Sigmoid colon (tissue), 7 donors: ENCODE measurements around the gene ANO2. TPM values are rescaled to one million over a fixed set of nuclear protein-coding genes. Genes with fewer than 3 reads are reported as not detected.

Experiments
- DNase-seq: peaks from one replicate; pipeline ENCODE4 v3.0.0-alpha.2; 2019
- H3K27ac ChIP-seq, 4 donors: fragments of 200-600 bp; sonication (generic); one replicate each; pipeline ENCODE4 v1.5.1; 2016 to 2019; ENCODE audit warnings: mild to moderate bottlenecking in 1 of 4
- H3K27me3 ChIP-seq, 3 donors: fragments of 200-600 bp; sonication (generic); one replicate each; pipeline ENCODE4 v1.5.1; 2019; ENCODE audit warnings: mild to moderate bottlenecking in 1 of 3
- H3K36me3 ChIP-seq, 4 donors: fragments of 200-600 bp; sonication (generic); one replicate each; pipeline ENCODE4 v1.5.1; 2016 to 2019
- H3K4me1 ChIP-seq, 4 donors: fragments of 200-600 bp; sonication (generic); one replicate each; pipeline ENCODE4 v1.5.1; 2017 to 2019
- H3K4me3 ChIP-seq, 4 donors: fragments of 200-600 bp; sonication (generic); one replicate each; pipeline ENCODE4 v1.5.1; 2017 to 2019; ENCODE audit warnings: mild to moderate bottlenecking in 2 of 4, moderate library complexity in 1 of 4
- H3K9me3 ChIP-seq, 4 donors: fragments of 200-600 bp in 3 of 4; sonication (generic) in 3 of 4; one replicate each; pipeline versions ENCODE4 v1.5.1 to v1.6.1; 2013 to 2019
- EP300 ChIP-seq, 4 donors: sonication (generic); formaldehyde crosslinking; IDR thresholded peaks; one replicate each; pipeline ENCODE4 v1.6.1; 2017; ENCODE audit warnings: antibody characterized with exemption in 4 of 4
- POLR2A ChIP-seq, 2 donors: fragments of 450-650 bp; IDR thresholded peaks; one replicate each; pipeline ENCODE4 v1.6.1; 2016; ENCODE audit warnings: antibody characterized with exemption in 2 of 2, mild to moderate bottlenecking in 2 of 2, moderate library complexity in 2 of 2
- POLR2AphosphoS5 ChIP-seq, 4 donors: sonication (generic); formaldehyde crosslinking; IDR thresholded peaks; one replicate each; pipeline ENCODE4 v1.6.1; 2017; ENCODE audit warnings: antibody characterized with exemption in 4 of 4
- WGBS, 2 donors: extraction: QIAGEN DNeasy Blood & Tissue Kit; methylation state at CpG; one replicate each; pipeline ENCODE4 v1.1.7; 2013; 5-methylcytosine and 5-hydroxymethylcytosine counted together
- intact Hi-C: fragments of 100-400 bp; cut with DNase I; formaldehyde crosslinking; loops from one replicate; pipeline ENCODE4 v1.15.1; 2023
- polyA plus RNA-seq, 3 donors: library from polyadenylated mRNA; stranded (reverse); fragments of 200-250 nt; gene quantifications; one replicate each; pipeline ENCODE4 v1.2.3, GENCODE V29; 2013
- total RNA-seq, 4 donors: library from RNA; depleted of rRNA; stranded (reverse); fragments of >200 nt; gene quantifications; one replicate each; pipeline ENCODE4 v1.1.0, GENCODE V29; 2016
- TF ChIP-seq, protein P1 (sequence below), 4 experiments: fragments of 450-650 bp in 3 of 4; fragments of 200-600 bp in 1 of 4; IDR thresholded peaks; one replicate each; pipeline ENCODE4 v1.5.1; 2016 to 2019; ENCODE audit warnings: antibody characterized with exemption in 4 of 4, mild to moderate bottlenecking in 3 of 4, moderate library complexity in 2 of 4
- donor health status: healthy with polysubstance abuse.
- donor health status: Bipolar disorder and iron deficiency.
- donor health status: healthy.

Gene ANO2
- total and polyA plus RNA-seq, 7 donors: 0.46 to 4.3 (median 1.8) TPM; not detected in 1

DNA sequence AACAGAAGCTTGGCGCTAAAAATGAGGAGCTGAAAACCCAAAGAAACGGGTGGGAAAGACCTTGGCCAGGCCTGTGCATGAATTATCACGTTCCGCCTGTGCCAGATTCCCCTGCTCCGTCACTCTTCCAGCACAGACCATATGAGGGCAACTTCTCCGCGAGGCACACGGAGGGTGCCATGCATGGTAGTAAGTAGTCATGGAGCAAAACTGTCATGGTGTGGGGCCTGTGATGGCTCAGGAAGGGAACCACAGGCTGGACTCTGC is 148.2 kb downstream of the ANO2 start:
- DNase-seq: no peak
- WGBS, 2 donors: 87 to 93% methylated on average over 8 of the region's 8 CpGs
- TF ChIP-seq POLR2A (IDR thresholded peaks at IDR 0.05) (no peak), EP300 (IDR thresholded peaks at IDR 0.05) (no peak), POLR2AphosphoS5 (IDR thresholded peaks at IDR 0.05) (no peak)
- TF ChIP-seq, protein P1, sequence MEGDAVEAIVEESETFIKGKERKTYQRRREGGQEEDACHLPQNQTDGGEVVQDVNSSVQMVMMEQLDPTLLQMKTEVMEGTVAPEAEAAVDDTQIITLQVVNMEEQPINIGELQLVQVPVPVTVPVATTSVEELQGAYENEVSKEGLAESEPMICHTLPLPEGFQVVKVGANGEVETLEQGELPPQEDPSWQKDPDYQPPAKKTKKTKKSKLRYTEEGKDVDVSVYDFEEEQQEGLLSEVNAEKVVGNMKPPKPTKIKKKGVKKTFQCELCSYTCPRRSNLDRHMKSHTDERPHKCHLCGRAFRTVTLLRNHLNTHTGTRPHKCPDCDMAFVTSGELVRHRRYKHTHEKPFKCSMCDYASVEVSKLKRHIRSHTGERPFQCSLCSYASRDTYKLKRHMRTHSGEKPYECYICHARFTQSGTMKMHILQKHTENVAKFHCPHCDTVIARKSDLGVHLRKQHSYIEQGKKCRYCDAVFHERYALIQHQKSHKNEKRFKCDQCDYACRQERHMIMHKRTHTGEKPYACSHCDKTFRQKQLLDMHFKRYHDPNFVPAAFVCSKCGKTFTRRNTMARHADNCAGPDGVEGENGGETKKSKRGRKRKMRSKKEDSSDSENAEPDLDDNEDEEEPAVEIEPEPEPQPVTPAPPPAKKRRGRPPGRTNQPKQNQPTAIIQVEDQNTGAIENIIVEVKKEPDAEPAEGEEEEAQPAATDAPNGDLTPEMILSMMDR (IDR thresholded peaks at IDR 0.05): no peak
- Histone ChIP-seq H3K27me3 (no peaks in the 10 kb centered on the region), H3K4me3 (no peak overlapping the region), H3K4me1 (no peaks in the 10 kb centered on the region), H3K27ac (no peak overlapping the region), H3K9me3 (no peaks in the 10 kb centered on the region), H3K36me3 (no peaks in the 10 kb centered on the region)
- intact Hi-C loops: loop anchor here (10.0 kb wide), 1 partner anchor 362 kb away; the partner anchor contains the start of gene NTF3

DNA sequence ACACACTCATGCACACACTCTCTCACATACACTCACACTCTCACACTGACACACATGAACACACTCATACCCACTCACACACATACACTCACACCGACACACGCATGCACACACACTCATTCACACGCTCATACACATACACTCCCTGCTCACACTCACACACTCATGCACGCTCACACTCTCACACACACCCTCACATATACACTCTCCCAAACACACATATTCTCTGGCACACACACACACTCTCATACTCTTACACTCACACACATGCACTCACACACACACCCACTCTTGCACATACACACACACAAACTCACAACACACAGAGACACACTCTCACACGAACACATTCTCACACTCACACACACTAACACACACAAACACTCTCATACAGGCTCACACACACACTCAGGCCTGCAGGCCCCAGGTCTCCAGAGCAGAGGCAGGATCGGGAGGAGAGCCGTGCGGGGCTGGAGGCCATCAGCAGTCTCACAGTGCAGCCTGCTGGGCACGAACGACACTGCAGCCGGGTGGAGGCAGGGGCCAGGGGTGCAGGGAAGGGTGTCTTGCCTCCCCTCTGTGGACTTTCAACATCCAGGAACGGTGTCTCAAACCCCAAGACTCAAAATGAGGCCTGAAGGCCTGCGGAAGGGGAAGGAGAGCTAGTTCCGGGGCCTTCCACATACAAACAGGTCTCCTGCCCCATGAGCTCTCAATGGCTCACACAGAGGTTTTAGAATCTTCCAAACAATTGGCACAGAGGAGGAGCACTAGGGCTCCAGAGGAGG is 148.7 kb downstream of the ANO2 start:
- TF ChIP-seq, protein P1 (IDR thresholded peaks at IDR 0.05): peak in 3 of 4 experiments; percentile 40 to 58 (median 41)
- no peak for TF ChIP-seq EP300 (IDR thresholded peaks at IDR 0.05)
- Histone ChIP-seq H3K4me1 (no peaks in the 10 kb centered on the region), H3K27ac (no peak overlapping the region), H3K27me3 (no peaks in the 10 kb centered on the region), H3K36me3 (no peaks in the 10 kb centered on the region), H3K9me3 (no peaks in the 10 kb centered on the region), H3K4me3 (no peak overlapping the region)
- no peak for DNase-seq
- intact Hi-C loops: loop anchor here (10.0 kb wide), 1 partner anchor 362 kb away; the partner anchor contains the start of gene NTF3
- 41 to 53% methylated on average over 14 of the region's 14 CpGs for WGBS, 2 donors

DNA sequence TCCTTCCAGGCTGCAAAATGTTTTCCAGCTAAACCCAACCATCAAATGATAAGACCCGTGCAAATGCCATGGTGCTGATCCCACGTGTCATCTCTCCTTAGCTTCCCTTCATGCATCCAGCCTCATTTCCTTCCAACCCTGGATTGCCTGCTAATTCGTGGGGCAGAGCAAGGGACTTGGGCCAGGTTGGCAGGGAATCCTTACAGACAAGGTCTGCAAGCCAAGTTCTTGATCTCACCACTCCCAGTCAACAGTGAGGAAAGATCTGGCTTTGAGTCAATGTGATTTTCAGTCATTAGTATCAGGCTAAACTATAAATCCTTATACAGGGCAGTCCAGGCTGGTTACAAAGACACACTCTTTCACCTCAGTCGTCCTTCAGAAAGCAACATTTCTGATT is 150.9 kb downstream of the ANO2 start:
- DNase-seq: no peak
- TF ChIP-seq EP300 (IDR thresholded peaks at IDR 0.05): no peak
- TF ChIP-seq, protein P1 (IDR thresholded peaks at IDR 0.05): no peak
- TF ChIP-seq POLR2AphosphoS5 (IDR thresholded peaks at IDR 0.05): no peak
- no peak for TF ChIP-seq POLR2A (IDR thresholded peaks at IDR 0.05)
- Histone ChIP-seq H3K4me3 (no peak overlapping the region), H3K4me1 (no peaks in the 10 kb centered on the region), H3K36me3 (no peaks in the 10 kb centered on the region), H3K27ac (no peak overlapping the region), H3K9me3 (no peaks in the 10 kb centered on the region), H3K27me3 (no peaks in the 10 kb centered on the region)
- WGBS, 2 donors: 59 to 76% methylated on average over 4 of the region's 4 CpGs
- intact Hi-C loops: loop anchor here (10.0 kb wide), 1 partner anchor 359 kb away; the partner anchor contains the start of gene NTF3

DNA sequence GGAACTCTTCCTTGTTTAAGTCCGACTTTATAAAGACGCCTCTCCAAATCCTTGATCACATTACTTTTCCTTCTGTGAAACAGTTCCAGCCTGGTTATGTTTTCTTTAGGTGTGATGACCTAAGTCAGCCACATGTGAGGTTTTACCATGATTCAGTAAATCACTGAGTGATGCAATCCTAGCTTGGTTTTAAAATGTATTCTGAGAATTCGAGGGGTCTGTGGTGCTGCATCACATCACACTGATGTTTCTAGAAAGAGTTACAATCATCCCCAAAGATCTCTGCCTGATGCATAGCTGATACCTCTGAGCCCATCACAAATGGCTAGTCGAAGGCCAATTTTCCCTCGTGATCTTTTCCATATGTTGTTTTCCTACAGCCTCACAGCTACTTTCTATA is 152.7 kb downstream of the ANO2 start:
- H3K9me3 ChIP-seq: no peaks in the 10 kb centered on the region
- no peaks in the 10 kb centered on the region for H3K4me1 ChIP-seq
- TF ChIP-seq POLR2AphosphoS5 (IDR thresholded peaks at IDR 0.05) (no peak), POLR2A (IDR thresholded peaks at IDR 0.05) (no peak), EP300 (IDR thresholded peaks at IDR 0.05) (no peak)
- TF ChIP-seq, protein P1 (IDR thresholded peaks at IDR 0.05): no peak
- no peak overlapping the region for H3K4me3 ChIP-seq
- H3K27ac ChIP-seq: no peak overlapping the region
- WGBS, 2 donors: 87% methylated on average over 5 of the region's 5 CpGs
- H3K36me3 ChIP-seq: no peaks in the 10 kb centered on the region
- intact Hi-C loops: loop anchor here (10.0 kb wide), 1 partner anchor 358 kb away; the partner anchor contains the start of gene NTF3
- H3K27me3 ChIP-seq: no peaks in the 10 kb centered on the region
- DNase-seq: no peak
